Islet of Langerhans (tissue), 1 donor: Measurements from ENCODE around the gene COL5A2.

ENCODE experiments used
- FAIRE-seq: peaks from one replicate; lab custom pipeline; 2011; peaks lifted over from hg19 to GRCh38; lab: Jason Lieb, UNC

The COL5A2 gene

DNA sequence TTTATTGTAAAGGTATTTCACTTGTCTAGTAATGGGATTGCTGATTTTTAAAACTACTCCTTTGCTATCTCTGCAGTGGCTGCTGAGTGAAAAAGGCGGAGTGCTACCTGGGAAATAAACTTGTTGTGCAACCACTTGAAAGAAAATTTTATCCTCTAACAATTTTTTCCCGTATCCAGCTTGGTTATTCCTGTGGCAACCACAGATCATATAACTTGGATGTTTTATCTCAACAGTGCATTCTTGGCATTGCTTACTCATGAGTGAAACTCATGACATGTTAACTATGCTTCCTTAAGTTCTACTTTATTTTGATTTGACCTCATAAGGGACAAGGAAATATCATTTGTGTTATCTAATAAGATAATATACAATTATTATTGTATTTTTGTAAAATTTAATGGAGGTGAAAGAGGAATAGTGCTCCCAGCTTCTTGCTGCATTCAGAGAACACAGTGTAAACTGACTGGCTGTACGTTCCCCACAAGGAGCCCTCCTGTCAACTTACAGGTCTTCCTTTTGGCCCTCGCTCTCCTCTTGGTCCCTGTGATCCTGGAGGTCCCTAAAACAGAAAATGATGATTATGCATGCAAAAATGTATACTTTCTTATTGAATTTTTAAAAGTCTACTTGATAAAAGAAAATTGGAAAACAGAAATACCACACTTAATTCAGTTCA lies 82.7 kb downstream of the COL5A2 start:
- no peak for FAIRE-seq

DNA sequence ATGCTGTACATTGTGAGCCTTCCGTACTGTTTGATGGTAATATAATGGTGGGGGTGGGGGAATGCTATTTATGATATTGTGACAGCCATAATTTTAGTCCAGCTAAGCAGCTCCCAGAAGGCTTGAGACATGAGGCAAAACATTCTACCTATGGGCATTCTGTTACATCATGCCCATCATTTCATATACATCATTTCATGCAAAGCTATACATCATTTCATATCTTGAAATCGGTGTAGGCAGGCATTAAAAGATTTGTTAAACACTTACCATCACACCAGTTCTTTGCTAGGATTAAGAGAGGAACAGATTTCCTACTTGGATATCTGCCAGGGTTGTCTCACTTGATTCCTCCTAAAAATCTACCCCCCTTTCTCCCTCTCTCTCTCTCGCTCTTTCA lies 84.5 kb downstream of the COL5A2 start:
- no peak for FAIRE-seq

DNA sequence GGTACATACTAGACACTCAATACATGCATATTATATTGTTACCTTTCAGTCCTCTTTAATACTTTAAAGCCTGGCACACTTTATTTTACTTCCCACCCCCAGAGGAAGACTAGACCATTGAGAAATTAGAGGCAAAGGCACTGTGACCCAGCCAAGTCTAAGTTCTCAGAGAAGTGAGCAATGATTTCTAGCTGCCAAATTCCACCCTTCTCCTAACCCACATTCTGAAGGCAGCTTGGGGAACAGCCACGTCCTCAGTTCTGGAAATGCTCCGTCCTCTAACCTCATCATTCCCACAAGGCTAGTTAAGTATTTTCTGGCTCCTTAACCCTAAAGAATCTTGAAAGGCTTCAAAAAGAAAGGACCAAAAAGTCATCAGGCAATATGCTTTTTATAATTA lies 86.6 kb downstream of the COL5A2 start:
- FAIRE-seq, result no peak

DNA sequence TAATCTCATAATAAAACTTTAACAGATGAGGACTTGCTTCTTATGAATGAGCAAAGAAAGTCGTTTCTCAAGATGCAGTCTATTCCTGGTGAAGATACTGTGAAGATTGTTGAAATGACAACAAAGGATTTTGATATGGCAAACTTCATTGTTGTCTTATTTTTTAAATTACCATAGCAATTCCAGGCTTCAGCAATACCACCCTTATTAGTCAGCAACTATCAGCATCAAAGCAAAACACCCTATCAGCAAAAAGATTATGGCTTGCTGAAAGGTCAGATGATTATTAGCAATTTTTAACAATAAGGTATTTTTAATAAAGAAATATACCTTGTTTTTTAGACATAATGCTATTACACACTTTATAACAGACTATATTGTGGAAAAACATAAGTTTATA lies 88.3 kb downstream of the COL5A2 start:
- no peak for FAIRE-seq

DNA sequence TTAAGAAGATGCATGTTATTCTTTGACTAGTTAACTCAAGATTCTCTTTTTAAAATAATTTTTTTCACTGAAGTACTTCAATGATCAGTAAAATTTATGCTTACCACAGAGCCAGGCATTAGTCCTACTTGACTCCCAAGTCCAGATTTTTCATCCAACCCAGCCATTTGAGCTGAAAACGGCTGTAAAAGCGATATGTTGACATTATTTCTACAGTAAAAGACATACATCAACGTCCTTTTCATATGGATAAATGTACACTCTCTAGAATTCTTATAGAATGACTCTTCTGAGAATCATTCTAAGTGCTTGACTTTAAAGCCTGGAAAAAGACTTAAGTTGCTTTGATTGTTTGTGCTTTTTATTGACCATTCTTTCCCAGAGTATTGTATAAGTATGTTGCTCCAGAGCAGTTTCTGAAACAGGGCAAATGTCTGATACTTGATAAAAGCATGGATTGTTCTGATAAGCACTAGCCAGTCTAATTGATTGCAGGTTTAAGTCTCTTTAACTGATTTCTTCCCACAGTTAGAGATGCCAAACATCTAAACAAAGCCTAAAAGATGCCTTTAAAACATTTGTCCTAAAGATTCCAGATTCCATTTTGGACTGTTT lies 90.9 kb downstream of the COL5A2 start:
- FAIRE-seq, result no peak

DNA sequence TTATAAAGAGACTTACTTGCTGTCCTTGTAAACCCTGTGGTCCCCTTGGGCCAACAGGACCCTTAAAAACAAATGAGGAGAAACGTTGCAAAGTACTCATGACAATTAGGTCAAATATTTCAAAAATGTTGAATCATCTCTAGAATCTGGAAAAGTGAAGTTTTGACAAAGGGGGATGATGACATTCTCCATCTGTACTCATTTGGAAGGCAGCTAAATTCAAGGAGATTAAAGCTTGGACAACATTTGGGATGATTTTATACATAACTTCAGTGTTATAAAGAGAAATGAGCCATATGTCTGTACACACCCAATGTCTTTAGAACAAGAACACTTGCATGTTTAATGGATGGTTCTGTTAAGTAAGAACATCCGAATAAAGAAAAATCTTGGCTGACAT lies 92.9 kb downstream of the COL5A2 start:
- FAIRE-seq, result no peak

DNA sequence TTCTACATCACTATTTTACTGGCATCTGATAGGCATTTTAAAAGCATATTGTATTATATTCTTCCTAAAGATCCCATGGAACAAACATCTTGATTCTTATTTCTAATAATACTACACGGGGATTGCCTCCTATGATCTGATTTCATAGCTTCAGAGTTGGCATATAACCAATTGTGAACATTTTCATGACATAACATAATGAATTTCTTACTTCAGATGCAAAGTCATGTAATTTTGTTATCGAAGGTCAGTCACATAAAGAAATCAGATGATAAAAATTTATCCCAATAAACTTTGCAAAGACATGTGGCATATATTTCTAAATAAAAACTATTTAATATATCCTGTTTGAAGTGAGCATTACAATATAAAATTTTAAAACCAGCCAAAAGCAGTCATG lies 93.3 kb downstream of the COL5A2 start:
- no peak for FAIRE-seq

DNA sequence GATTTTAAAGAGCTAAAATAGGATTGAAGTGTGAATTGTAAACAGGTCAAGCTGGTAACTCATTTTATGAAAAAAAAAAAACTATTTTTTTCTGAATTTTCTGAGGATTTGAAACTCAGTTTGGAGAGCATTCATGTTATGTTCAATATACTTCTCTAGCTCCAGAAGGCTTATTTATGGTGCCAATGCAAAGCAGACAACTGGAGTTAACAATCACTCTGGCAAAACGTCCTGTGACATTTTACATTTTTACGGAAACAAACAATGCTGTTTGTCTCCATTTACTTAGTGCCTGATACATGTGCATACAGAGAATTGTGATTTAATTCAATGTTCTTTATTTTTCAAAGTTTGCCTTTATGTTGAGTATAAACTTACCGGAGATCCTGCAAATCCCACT lies 96.0 kb downstream of the COL5A2 start:
- no peak for FAIRE-seq

DNA sequence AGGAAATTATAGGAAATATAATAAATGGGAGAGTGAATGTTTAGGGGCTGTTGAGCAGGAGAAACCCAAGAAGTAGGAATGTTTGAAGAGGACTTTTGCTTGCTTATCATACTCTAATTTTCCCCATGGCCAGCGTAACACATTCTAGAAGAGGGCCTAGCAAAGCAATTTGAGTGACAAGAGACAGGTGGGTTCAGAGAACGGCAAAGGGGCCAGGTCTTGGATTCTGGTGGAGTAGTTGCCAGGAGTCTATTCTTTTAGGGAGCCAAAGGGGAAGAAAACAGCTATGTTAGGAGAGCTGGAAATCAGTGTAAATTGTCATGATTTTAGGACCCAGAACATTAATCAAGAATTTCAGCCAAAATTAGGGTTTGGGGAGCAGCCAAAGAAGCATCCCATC lies 96.5 kb downstream of the COL5A2 start:
- FAIRE-seq, result no peak

DNA sequence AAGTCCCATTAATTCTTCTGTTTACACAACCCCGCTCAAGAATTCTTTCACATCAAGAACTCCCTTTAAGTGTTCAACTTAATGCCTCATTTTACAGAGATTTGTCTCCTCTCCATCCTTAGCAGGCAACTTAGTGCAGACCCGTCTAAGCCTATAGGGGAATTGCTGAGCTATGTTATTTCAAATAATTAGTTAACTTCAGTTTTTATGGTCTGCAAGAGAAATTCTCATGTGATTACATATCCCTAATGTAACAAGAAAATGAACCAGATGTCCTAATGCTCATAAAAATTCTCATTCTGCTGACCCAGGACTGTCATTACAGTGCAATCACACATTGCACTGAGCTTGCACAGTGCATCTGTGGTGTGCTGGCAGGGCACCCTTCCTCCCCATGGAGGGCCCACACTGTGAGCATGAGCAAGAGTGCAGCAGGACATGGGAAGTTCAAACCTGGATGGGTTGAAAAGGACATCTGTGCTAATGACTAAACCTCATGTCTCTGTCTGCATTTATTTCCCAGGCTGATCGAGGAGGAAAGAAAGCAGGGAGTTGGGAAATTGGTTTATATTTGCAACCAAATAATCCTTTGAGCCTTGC lies 97.1 kb downstream of the COL5A2 start:
- no peak for FAIRE-seq

DNA sequence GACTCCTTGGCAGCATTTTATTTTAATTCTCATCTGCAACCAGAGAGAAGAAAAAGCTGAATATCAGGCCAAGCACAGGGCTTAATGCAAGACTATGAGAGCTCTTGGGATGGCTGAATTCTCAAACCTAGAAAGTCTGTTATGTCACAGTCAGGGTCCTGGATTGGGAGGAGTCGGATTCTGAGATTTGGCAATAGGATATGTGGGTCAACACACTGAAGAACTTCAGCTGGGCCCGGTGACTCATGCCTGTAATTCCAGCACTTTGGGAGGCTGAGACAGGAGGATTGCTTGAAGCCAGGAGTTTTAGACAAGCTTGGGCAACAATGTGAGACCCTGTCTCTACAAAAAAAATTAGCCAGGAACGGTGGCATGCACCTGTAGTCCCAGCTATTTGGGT lies 103.0 kb downstream of the COL5A2 start:
- FAIRE-seq, result no peak

DNA sequence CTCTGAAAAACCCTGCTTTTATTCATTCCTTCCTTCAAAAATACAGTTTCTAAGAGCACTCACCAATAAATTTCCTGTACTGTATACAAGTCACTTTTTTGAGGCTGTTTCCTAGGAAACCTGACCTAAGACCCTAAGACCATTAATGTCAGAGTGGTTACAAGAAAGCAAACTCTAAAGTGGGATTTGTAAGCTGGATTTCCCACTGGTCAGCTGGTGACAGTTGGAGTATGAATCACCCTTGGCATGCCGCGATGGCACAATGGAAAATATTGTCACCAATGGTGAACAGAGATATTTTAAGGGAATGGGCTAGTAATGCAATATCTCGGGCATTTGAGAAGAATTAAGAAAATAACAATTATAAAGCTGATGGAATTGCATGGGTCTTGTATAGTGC lies 103.4 kb downstream of the COL5A2 start:
- no peak for FAIRE-seq

DNA sequence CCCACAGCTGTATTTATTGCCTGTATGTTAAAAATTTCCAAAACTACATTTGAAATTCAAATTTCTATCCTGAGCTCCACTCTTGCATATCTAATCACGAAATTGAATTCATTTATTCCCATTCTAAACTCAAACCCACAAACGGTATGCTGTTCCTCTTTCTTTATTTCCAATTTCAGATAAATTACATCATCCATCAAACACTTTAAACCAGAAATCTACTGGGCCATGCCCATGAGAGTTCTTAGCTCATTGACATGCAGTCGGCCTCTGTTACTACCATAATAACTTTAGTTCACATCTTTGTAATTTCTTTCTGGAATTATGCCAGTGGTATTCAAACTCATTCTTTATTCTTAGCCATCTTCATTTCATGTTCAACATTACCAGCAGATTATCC lies 105.1 kb downstream of the COL5A2 start:
- no peak for FAIRE-seq

DNA sequence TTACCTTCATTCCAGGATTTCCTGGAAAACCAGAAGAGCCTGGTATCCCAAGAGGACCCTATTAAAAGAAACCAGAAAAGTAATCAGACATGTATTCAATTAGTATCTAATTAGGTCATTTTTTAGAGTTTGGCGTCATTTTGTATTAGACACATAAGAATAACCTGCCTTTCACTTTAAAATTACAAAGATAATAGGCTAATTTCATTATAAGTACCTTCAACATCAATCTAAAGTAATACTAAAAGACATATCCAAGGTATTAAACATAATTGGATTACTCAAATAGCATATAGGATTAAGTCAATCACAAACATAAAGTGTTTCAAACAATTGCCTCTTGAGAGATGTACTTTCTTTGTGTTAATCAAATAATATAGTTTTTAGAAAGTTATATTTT lies 107.5 kb downstream of the COL5A2 start:
- no peak for FAIRE-seq

DNA sequence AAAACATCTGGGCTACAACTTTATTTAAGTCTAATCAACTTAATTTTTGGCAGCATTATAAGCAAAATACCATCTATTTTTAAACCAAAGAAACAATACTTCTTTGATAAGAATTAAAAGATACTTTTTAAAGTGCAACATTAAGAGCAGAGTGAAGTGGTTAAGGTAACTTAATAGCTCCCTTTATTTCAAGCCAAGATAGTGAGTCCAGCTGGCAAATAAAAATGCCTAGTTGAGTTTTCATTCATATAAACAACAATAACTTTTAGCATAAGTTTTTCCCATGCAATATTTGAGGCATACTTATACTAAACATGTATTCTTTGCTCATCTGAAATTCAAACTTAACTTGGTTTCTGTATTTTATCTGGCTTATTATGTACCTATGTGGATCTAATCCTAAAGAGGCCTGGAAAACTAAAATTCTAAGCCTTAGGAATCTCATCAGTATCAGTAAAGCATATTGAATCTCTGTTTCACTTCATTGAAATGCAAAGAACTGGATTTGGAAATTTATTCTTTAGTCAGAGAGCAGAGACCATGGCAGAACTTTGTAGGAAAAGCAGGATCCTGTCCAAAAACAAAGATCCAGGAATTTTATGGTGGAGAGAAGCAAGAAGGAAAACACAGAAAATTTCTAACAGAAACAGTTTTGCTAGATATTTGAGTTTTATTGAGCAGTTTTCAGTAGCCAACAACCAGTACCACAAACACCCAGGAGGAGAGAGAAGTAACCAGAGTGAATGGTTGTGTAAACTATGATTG lies 109.5 kb downstream of the COL5A2 start:
- FAIRE-seq, result no peak

DNA sequence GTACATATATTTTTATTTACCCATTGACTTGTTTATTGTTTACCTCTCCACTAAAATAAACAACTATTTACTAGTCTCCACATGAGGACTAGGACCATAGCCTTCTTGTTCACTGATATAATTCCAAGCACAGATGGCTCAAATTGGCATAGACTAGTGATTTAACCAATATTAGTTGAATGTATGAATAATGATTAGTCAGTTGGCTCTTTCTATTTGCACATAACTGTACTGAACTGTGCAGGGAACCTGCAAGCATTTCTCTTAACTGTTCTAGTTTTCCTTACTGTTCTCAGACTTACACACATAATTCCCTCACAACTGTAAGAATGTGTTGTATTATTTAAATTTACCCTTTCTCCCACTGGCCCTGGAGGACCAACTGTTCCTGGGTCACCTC lies 113.5 kb downstream of the COL5A2 start:
- no peak for FAIRE-seq

DNA sequence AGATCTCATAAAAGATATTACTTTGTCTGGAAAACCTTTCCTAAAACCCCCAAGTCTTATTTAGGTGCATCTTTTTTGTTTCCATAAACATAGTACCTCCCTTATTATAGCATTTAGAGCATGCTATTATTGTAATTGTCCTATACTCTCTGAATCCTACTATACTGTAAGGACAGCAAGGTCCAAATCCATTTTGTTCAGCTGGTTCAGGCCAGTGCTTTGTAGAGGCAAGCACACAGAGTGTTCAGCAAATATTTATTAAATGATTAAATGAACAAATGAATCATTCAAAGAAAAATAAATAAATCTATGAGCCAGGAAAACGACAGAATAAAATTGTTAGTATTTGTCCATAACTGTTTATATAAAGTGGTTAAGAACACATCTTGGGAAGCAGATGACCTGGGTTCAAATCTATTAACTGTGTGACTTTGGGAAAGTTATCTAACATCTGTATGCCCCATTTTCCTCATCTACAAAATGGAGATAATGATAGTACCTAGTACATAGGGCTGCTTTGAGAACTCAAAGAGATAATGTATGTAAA lies 119.4 kb downstream of the COL5A2 start:
- FAIRE-seq, result peak; percentile 36

DNA sequence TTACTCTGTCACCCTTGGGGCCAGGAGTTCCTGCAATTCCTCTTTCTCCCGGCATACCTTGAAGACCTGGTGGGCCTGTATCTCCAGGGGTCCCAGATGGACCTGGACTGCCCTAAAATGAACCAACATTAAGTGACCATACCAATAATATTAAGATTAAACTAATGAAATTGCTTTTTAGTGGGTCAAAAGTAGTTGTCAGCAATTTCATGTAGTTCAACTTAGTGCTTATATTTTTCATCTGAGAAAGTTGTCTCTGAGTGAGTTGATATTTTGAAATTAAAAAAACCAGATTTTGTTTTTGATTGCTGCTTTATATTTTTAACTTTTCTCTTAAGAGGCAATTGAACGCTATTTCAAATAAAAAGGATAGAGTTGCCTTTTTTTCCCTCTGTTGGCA lies 122.2 kb downstream of the COL5A2 start:
- FAIRE-seq, result no peak

DNA sequence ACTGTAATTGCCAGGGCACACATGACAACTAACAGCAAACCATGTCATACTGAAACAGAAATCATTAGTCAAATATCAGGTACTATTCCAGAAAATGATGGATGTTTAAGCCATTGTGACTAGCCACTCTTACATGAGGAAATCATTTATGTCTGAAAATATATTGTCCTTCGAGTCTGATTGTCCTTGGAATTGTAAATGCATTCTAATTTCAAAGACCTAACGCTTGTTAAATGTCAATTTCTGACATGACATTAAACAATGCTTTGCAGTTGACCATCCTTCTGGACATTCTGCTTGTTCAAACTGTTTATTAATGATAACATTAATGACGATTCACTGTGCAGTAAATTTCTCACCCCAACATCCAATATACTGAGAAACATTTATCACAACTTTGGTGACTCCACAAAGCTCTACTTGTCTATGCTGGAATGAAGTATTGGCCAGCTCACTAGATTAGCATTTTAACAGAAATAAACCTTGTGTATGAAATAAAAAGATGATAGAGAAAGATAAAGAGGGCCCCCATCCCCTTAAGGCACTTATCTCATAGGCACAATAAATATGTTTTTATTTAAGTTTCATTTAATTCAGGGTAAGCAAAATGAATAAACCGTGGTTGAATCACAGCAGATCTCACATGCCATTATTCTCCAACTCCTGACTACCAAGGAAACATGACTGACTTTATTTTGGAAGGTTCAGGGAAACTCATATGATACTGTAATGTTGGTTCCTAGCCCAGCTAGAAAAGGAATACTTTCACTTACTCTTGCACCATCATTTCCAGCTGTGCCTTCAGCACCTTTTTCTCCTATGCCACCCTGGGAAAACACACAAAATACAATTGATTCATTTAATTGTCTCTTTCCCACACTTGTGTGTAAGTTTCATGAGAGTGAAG lies 123.1 kb downstream of the COL5A2 start:
- no peak for FAIRE-seq

DNA sequence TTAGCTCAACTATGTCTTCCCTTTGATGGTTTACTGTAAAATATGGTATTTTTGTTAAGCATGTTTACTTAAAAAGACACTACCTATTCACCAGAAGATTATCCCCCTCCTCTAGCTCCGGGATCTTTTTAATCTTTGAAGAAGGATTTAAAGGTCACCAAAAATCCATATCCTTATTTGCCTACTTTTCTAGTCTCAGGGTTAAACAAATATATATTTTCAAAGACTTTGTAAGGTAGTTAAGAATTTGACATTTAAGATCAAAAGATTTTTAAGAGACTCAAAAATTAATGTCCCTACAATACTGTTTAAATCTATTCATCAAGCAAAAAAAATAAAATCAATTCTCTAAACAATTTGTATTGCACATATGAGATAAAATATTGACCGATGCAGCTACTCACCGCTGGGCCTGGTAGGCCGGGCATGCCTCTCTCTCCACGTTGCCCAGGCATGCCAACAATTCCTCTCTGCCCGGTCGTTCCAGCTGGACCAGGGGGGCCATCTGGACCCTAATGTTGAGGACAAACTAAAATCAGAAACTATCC lies 129.3 kb downstream of the COL5A2 start:
- no peak for FAIRE-seq

DNA sequence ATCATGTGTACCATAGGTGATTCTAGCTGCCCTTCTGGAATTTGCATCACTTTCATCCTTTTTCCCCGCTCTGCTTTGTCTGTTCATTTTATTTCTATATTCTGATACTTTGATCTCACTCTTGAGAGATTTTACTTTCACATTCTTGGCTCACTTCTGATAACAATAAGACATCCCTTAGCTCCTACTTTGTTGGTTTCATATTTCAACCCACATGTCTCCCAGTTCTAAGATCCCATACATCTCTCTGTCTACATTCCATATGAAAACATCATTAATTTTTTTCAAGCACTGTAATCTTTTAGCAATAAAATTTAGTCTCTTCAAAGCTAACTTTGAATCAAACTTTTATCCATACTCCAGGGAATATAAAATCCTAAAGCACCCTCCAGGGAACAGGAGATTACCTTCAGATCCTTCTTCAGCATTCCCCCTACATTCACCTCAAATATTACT lies 129.8 kb downstream of the COL5A2 start:
- FAIRE-seq, result no peak

DNA sequence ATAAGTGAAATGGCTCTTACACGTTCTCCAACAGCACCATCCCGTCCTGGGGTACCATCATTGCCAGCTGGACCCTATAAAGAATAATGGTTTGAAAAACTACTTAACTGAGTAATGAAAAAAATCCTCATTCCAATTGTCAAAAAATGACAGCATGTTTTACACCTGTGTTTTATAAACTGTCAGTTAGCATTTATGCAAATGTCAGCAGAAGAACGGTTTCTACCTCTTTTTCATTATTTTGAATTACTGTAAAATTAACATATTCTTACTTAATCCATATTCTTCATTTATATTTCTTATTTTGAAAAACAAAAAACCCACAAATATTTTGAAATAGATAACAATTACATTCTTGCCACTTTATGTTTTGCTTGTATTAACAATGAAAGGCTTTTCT lies 131.4 kb downstream of the COL5A2 start:
- FAIRE-seq, result peak; percentile 49
